H9 (cell line): ENCODE results near the gene EIF1AD. TPM values are rescaled to one million over a fixed set of nuclear protein-coding genes. Genes with fewer than 3 reads are reported as not detected.

ENCODE experiments used
- DNase-seq: peaks from one replicate; pipeline ENCODE4 v3.0.0-alpha.2; 2017
- H2AFZ ChIP-seq: one replicate; pipeline ENCODE4 v1.6.1; 2013; ENCODE audit warnings: mild to moderate bottlenecking, low read length, control low read depth, moderate library complexity
- H2AK5ac ChIP-seq: 2 replicates; pipeline ENCODE4 v1.6.1; 2013; ENCODE audit warnings: low read length, control low read depth, mixed read lengths; ENCODE audit not compliant: insufficient read length
- H2BK120ac ChIP-seq: one replicate; pipeline ENCODE4 v1.6.1; 2013; ENCODE audit warnings: low read depth, mild to moderate bottlenecking, low read length, control low read depth, inconsistent platforms; ENCODE audit not compliant: poor library complexity, severe bottlenecking
- H2BK12ac ChIP-seq: 2 replicates; pipeline ENCODE4 v1.6.1; 2013; ENCODE audit warnings: low read length, control low read depth, mixed read lengths, low read depth; ENCODE audit not compliant: insufficient read length
- H2BK15ac ChIP-seq: 2 replicates; pipeline ENCODE4 v1.6.1; 2013; ENCODE audit warnings: low read depth, low read length, control low read depth
- H2BK20ac ChIP-seq: one replicate; pipeline ENCODE4 v1.6.1; 2013; ENCODE audit warnings: low read depth, mild to moderate bottlenecking, low read length, control low read depth, inconsistent platforms; ENCODE audit not compliant: poor library complexity, severe bottlenecking
- H2BK5ac ChIP-seq: 2 replicates; pipeline ENCODE4 v1.6.1; 2013; ENCODE audit warnings: low read length, control low read depth, mixed read lengths; ENCODE audit not compliant: insufficient read length
- H3K14ac ChIP-seq: 2 replicates; pipeline ENCODE4 v1.6.1; 2013; ENCODE audit warnings: low read length, control low read depth; ENCODE audit not compliant: insufficient read depth
- H3K18ac ChIP-seq: 2 replicates; pipeline ENCODE4 v1.6.1; 2013; ENCODE audit warnings: low read depth, mild to moderate bottlenecking, mixed read lengths, low read length, control low read depth; ENCODE audit not compliant: insufficient read length
- H3K23ac ChIP-seq: 2 replicates; pipeline ENCODE4 v1.6.1; 2013; ENCODE audit warnings: low read length, control low read depth, mixed read lengths, low read depth; ENCODE audit not compliant: insufficient read length
- H3K23me2 ChIP-seq: 2 replicates; pipeline ENCODE4 v1.6.1; 2013; ENCODE audit warnings: low read depth, mild to moderate bottlenecking, mixed read lengths, low read length, control low read depth; ENCODE audit not compliant: insufficient read length, poor library complexity, severe bottlenecking
- H3K27ac ChIP-seq: 2 replicates; pipeline ENCODE4 v1.5.1; 2013; ENCODE audit warnings: low read length, control low read depth, mixed read lengths, low read depth; ENCODE audit not compliant: insufficient read length
- H3K27me3 ChIP-seq: 2 replicates; pipeline ENCODE4 v1.6.1; 2013; ENCODE audit warnings: low read length, control low read depth, inconsistent platforms; ENCODE audit not compliant: insufficient read depth
- H3K4ac ChIP-seq: 2 replicates; pipeline ENCODE4 v1.6.1; 2013; ENCODE audit warnings: low read depth, mild to moderate bottlenecking, control low read depth, inconsistent platforms, low read length, moderate library complexity
- H3K4me1 ChIP-seq: 2 replicates; pipeline ENCODE4 v1.6.1; 2013; ENCODE audit warnings: low read length, control low read depth, inconsistent platforms; ENCODE audit not compliant: insufficient read depth
- H3K4me2 ChIP-seq: 2 replicates; pipeline ENCODE4 v1.6.1; 2013; ENCODE audit warnings: low read length, control low read depth, mixed read lengths; ENCODE audit not compliant: insufficient read length, insufficient read depth
- H3K56ac ChIP-seq: 2 replicates; pipeline ENCODE4 v1.6.1; 2013; ENCODE audit warnings: low read depth, mild to moderate bottlenecking, mixed read lengths, low read length, control low read depth; ENCODE audit not compliant: insufficient read length
- H3K79me1 ChIP-seq: 2 replicates; pipeline ENCODE4 v1.6.1; 2013; ENCODE audit warnings: low read depth, mild to moderate bottlenecking, moderate library complexity, low read length, control low read depth, inconsistent platforms; ENCODE audit not compliant: insufficient read depth, poor library complexity, severe bottlenecking
- H3K79me2 ChIP-seq: 2 replicates; pipeline ENCODE4 v1.6.1; 2013; ENCODE audit warnings: low read length, control low read depth, inconsistent platforms; ENCODE audit not compliant: insufficient read depth
- H3K9ac ChIP-seq: 2 replicates; pipeline ENCODE4 v1.6.1; 2013; ENCODE audit warnings: low read length, control low read depth, mixed read lengths; ENCODE audit not compliant: insufficient read length; ENCODE audit errors: extremely low read depth
- H3K9me3 ChIP-seq: one replicate; pipeline ENCODE4 v1.6.1; 2013; ENCODE audit warnings: low read depth, low read length, inconsistent platforms; ENCODE audit not compliant: control insufficient read depth
- H3T11ph ChIP-seq: one replicate; pipeline ENCODE4 v1.6.1; 2013; ENCODE audit warnings: mild to moderate bottlenecking, low read length, control low read depth, inconsistent platforms
- H4K20me1 ChIP-seq: one replicate; pipeline ENCODE4 v1.6.1; 2013; ENCODE audit not compliant: control insufficient read depth, insufficient read length, insufficient read depth
- H4K5ac ChIP-seq: 2 replicates; pipeline ENCODE4 v1.6.1; 2013; ENCODE audit warnings: low read depth, mild to moderate bottlenecking, mixed read lengths, low read length, control low read depth; ENCODE audit not compliant: insufficient read length
- H4K8ac ChIP-seq: replicated peaks from 2 replicates; pipeline ENCODE4 v1.6.1; 2013; ENCODE audit warnings: low read length, control low read depth, mixed read lengths, low read depth; ENCODE audit not compliant: insufficient read length
- H4K91ac ChIP-seq: 2 replicates; pipeline ENCODE4 v1.6.1; 2013; ENCODE audit warnings: low read depth, mild to moderate bottlenecking, moderate library complexity, mixed read lengths, low read length, control low read depth; ENCODE audit not compliant: insufficient read length
- H3K27ac Mint-ChIP-seq, 3 experiments: 2 replicates in 2 of 3; 3 replicates in 1 of 3; pipeline ENCODE4 v1.8.0; 2020 to 2021; ENCODE audit warnings: mixed read lengths in 3 of 3, mild to moderate bottlenecking in 1 of 3, moderate library complexity in 1 of 3
- H3K27me3 Mint-ChIP-seq: 2 replicates; pipeline ENCODE4 v1.8.0; 2021; ENCODE audit warnings: low read depth, mild to moderate bottlenecking, moderate library complexity, mixed read lengths
- H3K36me3 Mint-ChIP-seq, 3 experiments: 2 replicates in 2 of 3; 3 replicates in 1 of 3; pipeline ENCODE4 v1.8.0; 2020 to 2021; ENCODE audit warnings: low read depth in 3 of 3, mixed read lengths in 3 of 3; ENCODE audit not compliant: insufficient read depth in 1 of 3
- H3K4me1 Mint-ChIP-seq, 2 experiments: 2 replicates each; pipeline ENCODE4 v1.8.0; 2020; ENCODE audit warnings: mixed read lengths in 2 of 2
- H3K4me3 Mint-ChIP-seq, 2 experiments: 2 replicates in 1 of 2; 3 replicates in 1 of 2; pipeline ENCODE4 v1.8.0; 2020 to 2021; ENCODE audit warnings: mild to moderate bottlenecking in 2 of 2, mixed read lengths in 2 of 2, moderate library complexity in 1 of 2
- H3K9me3 Mint-ChIP-seq, 2 experiments: 2 replicates in 1 of 2; 3 replicates in 1 of 2; pipeline ENCODE4 v1.8.0; 2020; ENCODE audit warnings: mild to moderate bottlenecking in 2 of 2, mixed read lengths in 2 of 2, moderate library complexity in 1 of 2
- WGBS: extraction: QIAGEN DNeasy Blood & Tissue Kit; methylation state at CpG from one replicate; pipeline ENCODE4 v1.1.7; 2013; ENCODE audit warnings: missing lambda C conversion rate, low lambda C conversion rate, mixed read lengths; ENCODE audit not compliant: insufficient read length; ENCODE audit errors: extremely low coverage; 5-methylcytosine and 5-hydroxymethylcytosine counted together
- total RNA-seq: library from RNA; stranded (reverse); gene quantifications from 2 replicates; pipeline ENCODE4 v1.2.1, GENCODE V29; 2021
- TF ChIP-seq, protein P1 (sequence below): fragments of 200-600 bp; sonication (generic); conservative IDR thresholded peaks from 3 replicates; pipeline ENCODE4 v1.8.0; 2021; ENCODE audit warnings: antibody characterized with exemption, mild to moderate bottlenecking

The EIF1AD gene
- total RNA-seq, 1 experiment from 2014 or later = 46.7 TPM

DNA sequence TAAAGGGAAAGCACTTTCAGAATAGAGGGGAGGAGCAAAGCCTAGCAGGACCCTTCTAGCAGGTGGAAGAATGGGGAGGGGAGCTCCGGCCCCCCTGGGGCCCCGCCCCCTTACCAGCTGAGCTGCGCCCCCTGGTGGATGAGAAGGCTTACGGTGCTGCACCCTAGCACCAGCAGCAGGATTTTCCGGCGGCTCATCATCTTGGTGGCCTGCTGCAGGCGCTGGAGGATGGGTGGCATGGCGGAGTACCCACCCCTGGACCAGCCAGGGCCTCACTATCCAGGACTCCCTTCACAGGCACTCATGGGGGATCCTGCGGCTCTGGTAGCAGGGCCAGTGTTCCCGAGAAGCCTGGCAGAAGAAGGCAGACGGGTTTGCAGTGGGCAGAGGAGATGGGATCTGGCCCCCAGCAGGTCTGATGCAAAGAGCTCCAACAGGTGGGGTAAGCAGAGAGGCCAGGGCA lies 43.3 kb upstream of the EIF1AD start:
- no peak overlapping the region for H2BK20ac ChIP-seq
- no CpG with 5 or more reads among the region's 11 CpGs for WGBS
- no peaks in the 10 kb centered on the region for H3K27me3 ChIP-seq
- no peak overlapping the region for H3T11ph ChIP-seq
- H3K9ac ChIP-seq = no peak overlapping the region
- no peak overlapping the region for H4K8ac ChIP-seq
- H3K79me2 ChIP-seq = no peaks in the 10 kb centered on the region
- TF ChIP-seq, protein P1, sequence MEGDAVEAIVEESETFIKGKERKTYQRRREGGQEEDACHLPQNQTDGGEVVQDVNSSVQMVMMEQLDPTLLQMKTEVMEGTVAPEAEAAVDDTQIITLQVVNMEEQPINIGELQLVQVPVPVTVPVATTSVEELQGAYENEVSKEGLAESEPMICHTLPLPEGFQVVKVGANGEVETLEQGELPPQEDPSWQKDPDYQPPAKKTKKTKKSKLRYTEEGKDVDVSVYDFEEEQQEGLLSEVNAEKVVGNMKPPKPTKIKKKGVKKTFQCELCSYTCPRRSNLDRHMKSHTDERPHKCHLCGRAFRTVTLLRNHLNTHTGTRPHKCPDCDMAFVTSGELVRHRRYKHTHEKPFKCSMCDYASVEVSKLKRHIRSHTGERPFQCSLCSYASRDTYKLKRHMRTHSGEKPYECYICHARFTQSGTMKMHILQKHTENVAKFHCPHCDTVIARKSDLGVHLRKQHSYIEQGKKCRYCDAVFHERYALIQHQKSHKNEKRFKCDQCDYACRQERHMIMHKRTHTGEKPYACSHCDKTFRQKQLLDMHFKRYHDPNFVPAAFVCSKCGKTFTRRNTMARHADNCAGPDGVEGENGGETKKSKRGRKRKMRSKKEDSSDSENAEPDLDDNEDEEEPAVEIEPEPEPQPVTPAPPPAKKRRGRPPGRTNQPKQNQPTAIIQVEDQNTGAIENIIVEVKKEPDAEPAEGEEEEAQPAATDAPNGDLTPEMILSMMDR = peak; percentile 99
- H3K9me3 ChIP-seq = no peaks in the 10 kb centered on the region
- H2BK120ac ChIP-seq = no peak overlapping the region
- H3K18ac ChIP-seq = no peak overlapping the region
- no peak overlapping the region for H4K5ac ChIP-seq
- no peak overlapping the region for H3K56ac ChIP-seq
- H3K27ac ChIP-seq = no peak overlapping the region
- peak; percentile 91 for DNase-seq
- Mint-ChIP-seq H3K4me1 (peaks cover 23 to 32% of the 10 kb centered on the region in 2 experiments), H3K36me3 (peaks cover 17 to 32% (median 21%) of the 10 kb centered on the region in 3 experiments; a peak in 6 of 7 replicates), H3K27me3 (no peaks in the 10 kb centered on the region; the same call in 1 of the 2 replicates), H3K4me3 (peak overlapping the region in 1 of 2 experiments; percentile 50; a peak in 2 of 5 replicates), H3K27ac (no peak overlapping the region; a peak in 2 of 7 replicates), H3K9me3 (no peaks in the 10 kb centered on the region)
- no peak overlapping the region for H2AFZ ChIP-seq
- no peak overlapping the region for H2BK12ac ChIP-seq
- H4K91ac ChIP-seq = no peak overlapping the region
- H4K20me1 ChIP-seq = peaks cover 3% of the 10 kb centered on the region
- H3K4me2 ChIP-seq = no peak overlapping the region
- no peak overlapping the region for H2BK5ac ChIP-seq
- no peak overlapping the region for H3K14ac ChIP-seq
- H3K23me2 ChIP-seq = peaks cover 8% of the 10 kb centered on the region
- no peak overlapping the region for H3K23ac ChIP-seq
- H2BK15ac ChIP-seq = no peak overlapping the region
- H3K79me1 ChIP-seq = no peaks in the 10 kb centered on the region
- 0 out of 2 replicates have a peak, but pooled peaks cover 4% of the 10 kb centered on the region for H3K4me1 ChIP-seq
- no peak overlapping the region for H2AK5ac ChIP-seq
- no peak overlapping the region for H3K4ac ChIP-seq
